HG03378 (cell line): ENCODE data around the gene TCEAL4.

Source experiments
- ATAC-seq: cut with Tn5 transposase; IDR thresholded peaks from one replicate; pipeline ENCODE4 v1.9.1; 2021; ENCODE audit warnings: mild to moderate bottlenecking, moderate library complexity; ENCODE audit not compliant: unreplicated experiment

The TCEAL4 gene

GRCh38 chrX:103585411-103586313, at the start of gene TCEAL4:
Gene TCEAL4, plus strand, starts transcription at chrX:103585515. Its CDS starts 1,161 bp downstream, at chrX:103586676.
- peak; percentile 50 for ATAC-seq

- ATAC-seq, result no peak
Observed at GRCh38 chrX:103536071-103536470, 49.2 kb upstream of the TCEAL4 start.

- no peak for ATAC-seq
Observed at GRCh38 chrX:103536732-103537131, 48.6 kb upstream of the TCEAL4 start.

- ATAC-seq, result no peak
Observed at GRCh38 chrX:103537871-103538387, 47.4 kb upstream of the TCEAL4 start.

GRCh38 chrX:103538728-103539127, 46.6 kb upstream of the TCEAL4 start:
- ATAC-seq, result no peak

- ATAC-seq, result no peak
Observed at GRCh38 chrX:103539695-103540094, 45.6 kb upstream of the TCEAL4 start.

- no peak for ATAC-seq
Observed at GRCh38 chrX:103540145-103540544, 45.2 kb upstream of the TCEAL4 start.

GRCh38 chrX:103549916-103550315, 35.4 kb upstream of the TCEAL4 start:
- ATAC-seq, result no peak

GRCh38 chrX:103550415-103551051, 34.8 kb upstream of the TCEAL4 start:
- ATAC-seq, result no peak

- no peak for ATAC-seq
Observed at GRCh38 chrX:103552236-103552635, 33.1 kb upstream of the TCEAL4 start.

- ATAC-seq, result peak; percentile 90
Observed at GRCh38 chrX:103554687-103555424, 30.5 kb upstream of the TCEAL4 start.

- ATAC-seq, result no peak
Observed at GRCh38 chrX:103556963-103557612, 28.2 kb upstream of the TCEAL4 start.

- ATAC-seq, result no peak
Observed at GRCh38 chrX:103560256-103560655, 25.1 kb upstream of the TCEAL4 start.

- no peak for ATAC-seq
Observed at GRCh38 chrX:103562801-103563200, 22.5 kb upstream of the TCEAL4 start.

GRCh38 chrX:103565197-103565596, 20.1 kb upstream of the TCEAL4 start:
- peak; percentile 65 for ATAC-seq

- ATAC-seq, result peak; percentile 45
Observed at GRCh38 chrX:103565752-103566151, 19.6 kb upstream of the TCEAL4 start.

- ATAC-seq, result no peak
Observed at GRCh38 chrX:103571121-103571520, 14.2 kb upstream of the TCEAL4 start.

- no peak for ATAC-seq
Observed at GRCh38 chrX:103571726-103572125, 13.6 kb upstream of the TCEAL4 start.

GRCh38 chrX:103573202-103573601, 12.1 kb upstream of the TCEAL4 start:
- ATAC-seq, result no peak

- no peak for ATAC-seq
Observed at GRCh38 chrX:103584596-103584995, 719 bp upstream of the TCEAL4 start.

GRCh38 chrX:103586314-103586646, 965 bp downstream of the TCEAL4 start:
- no peak for ATAC-seq
